OCI-LY7 (cell line): ENCODE data around the gene MPRIP.

Experiments used
- EZH2phosphoT487 ChIP-seq: fragments of 200-600 bp; sonication (generic); IDR thresholded peaks from 2 replicates; pipeline ENCODE4 v1.6.1; 2018; ENCODE audit warnings: low read depth, borderline replicate concordance, mild to moderate bottlenecking, mixed run types, antibody characterized with exemption, low read length, moderate library complexity, mixed read lengths
- TF ChIP-seq, protein P1 (sequence below): fragments of 200-600 bp; sonication (generic); conservative IDR thresholded peaks from 2 replicates; pipeline ENCODE4 v1.5.1; 2014; ENCODE audit warnings: mild to moderate bottlenecking, antibody characterized with exemption, low read length, moderate library complexity, mixed read lengths

DNA sequence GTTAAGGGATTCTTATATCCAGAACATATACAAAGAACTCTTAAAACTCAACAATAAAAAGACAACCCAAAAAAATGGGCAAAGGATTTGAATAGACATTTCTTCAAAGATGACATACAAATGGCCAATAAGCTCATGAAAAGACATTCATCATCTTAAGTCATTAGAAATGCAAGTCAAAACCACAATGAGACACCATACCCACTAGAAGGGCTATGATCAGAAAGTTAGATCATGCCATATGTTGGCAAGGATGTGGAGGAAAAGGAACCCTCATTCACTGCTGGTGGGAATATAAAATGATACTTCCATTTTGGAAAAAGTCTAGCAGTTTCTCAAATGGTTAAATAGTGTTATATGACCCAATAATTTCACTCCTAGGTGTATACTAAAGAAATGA lies 154.5 kb downstream of the MPRIP start:
- TF ChIP-seq, protein P1, sequence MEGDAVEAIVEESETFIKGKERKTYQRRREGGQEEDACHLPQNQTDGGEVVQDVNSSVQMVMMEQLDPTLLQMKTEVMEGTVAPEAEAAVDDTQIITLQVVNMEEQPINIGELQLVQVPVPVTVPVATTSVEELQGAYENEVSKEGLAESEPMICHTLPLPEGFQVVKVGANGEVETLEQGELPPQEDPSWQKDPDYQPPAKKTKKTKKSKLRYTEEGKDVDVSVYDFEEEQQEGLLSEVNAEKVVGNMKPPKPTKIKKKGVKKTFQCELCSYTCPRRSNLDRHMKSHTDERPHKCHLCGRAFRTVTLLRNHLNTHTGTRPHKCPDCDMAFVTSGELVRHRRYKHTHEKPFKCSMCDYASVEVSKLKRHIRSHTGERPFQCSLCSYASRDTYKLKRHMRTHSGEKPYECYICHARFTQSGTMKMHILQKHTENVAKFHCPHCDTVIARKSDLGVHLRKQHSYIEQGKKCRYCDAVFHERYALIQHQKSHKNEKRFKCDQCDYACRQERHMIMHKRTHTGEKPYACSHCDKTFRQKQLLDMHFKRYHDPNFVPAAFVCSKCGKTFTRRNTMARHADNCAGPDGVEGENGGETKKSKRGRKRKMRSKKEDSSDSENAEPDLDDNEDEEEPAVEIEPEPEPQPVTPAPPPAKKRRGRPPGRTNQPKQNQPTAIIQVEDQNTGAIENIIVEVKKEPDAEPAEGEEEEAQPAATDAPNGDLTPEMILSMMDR: no peak
- TF ChIP-seq EZH2phosphoT487: no peak
